K562 (cell line): ENCODE results near the gene SPEF1. TPM values are rescaled to one million over a fixed set of nuclear protein-coding genes. Genes with fewer than 3 reads are reported as not detected.

Source experiments
- ATAC-seq: fragments of 200-7000 bp; cut with Tn5 transposase; 3 replicates; pipeline ENCODE4 v1.9.1; 2020; ENCODE audit warnings: moderate library complexity
- BruUV-seq: library from RNA; stranded (reverse); fragments of 400-500 nt; replicated peaks from 2 replicates; lab custom pipeline; 2021; lab: Mats Ljungman, UMichigan
- CTCF ChIA-PET: fragments of 300-600 bp; formaldehyde crosslinking; extraction: SDS; loops from one replicate; lab custom pipeline; 2021; ENCODE audit warnings: low intra/inter-chr PET ratio; lab: Yijun Ruan, JAX
- POLR2A ChIA-PET: fragments of 300-600, 350-650 bp; sonication (Branson Sonifier 250); formaldehyde crosslinking; extraction: SDS; loops from one replicate; lab custom pipeline; 2021; ENCODE audit warnings: antibody characterized with exemption, inconsistent platforms; lab: Yijun Ruan, JAX
- DNase-seq, 4 experiments: peaks; one replicate each; pipeline versions ENCODE4 v3.0.0 to v3.0.0-alpha.2; 2011 to 2018; ENCODE audit warnings: low spot score in 3 of 4, mixed read lengths in 3 of 4; ENCODE audit errors: extremely low read depth in 1 of 4
- FAIRE-seq: peaks from 2 replicates; lab custom pipeline; 2011; peaks lifted over from hg19 to GRCh38; lab: Jason Lieb, UNC
- H2AFZ ChIP-seq: 2 replicates; pipeline ENCODE4 v1.6.0; 2011; ENCODE audit warnings: low read depth, low read length, control low read depth, inconsistent platforms
- H3K27ac ChIP-seq: fragments of 200-600 bp; 3 replicates; pipeline ENCODE4 v1.8.0; 2011; ENCODE audit warnings: low read depth, mild to moderate bottlenecking, control low read depth, inconsistent platforms, low read length, moderate library complexity, mixed read lengths; ENCODE audit errors: extremely low read depth
- H3K27me3 ChIP-seq, 2 experiments: fragments of 300-600 bp in 1 of 2; 2 replicates in 1 of 2; 3 replicates in 1 of 2; pipeline versions ENCODE4 v1.6.0 to v1.8.0; 2011; ENCODE audit warnings: inconsistent platforms in 2 of 2, low read length in 2 of 2, mild to moderate bottlenecking in 1 of 2, mixed read lengths in 1 of 2, moderate library complexity in 1 of 2; ENCODE audit not compliant: control insufficient read depth in 2 of 2, insufficient read depth in 2 of 2
- H3K36me3 ChIP-seq: fragments of 300-600 bp; 3 replicates; pipeline ENCODE4 v1.8.0; 2011; ENCODE audit warnings: mild to moderate bottlenecking, low read length, inconsistent platforms; ENCODE audit not compliant: control insufficient read depth, insufficient read depth
- H3K4me1 ChIP-seq, 2 experiments: fragments of 200-600 bp in 1 of 2; replicated peaks in 1 of 2; 2 replicates in 1 of 2; 3 replicates in 1 of 2; pipeline versions ENCODE4 v1.5.1 to v1.8.0; 2011; ENCODE audit warnings: inconsistent platforms in 2 of 2, low read length in 2 of 2, mild to moderate bottlenecking in 1 of 2, mixed read lengths in 1 of 2, moderate library complexity in 1 of 2; ENCODE audit not compliant: control insufficient read depth in 2 of 2, insufficient read depth in 2 of 2
- H3K4me2 ChIP-seq: 2 replicates; pipeline ENCODE4 v1.6.1; 2011; ENCODE audit warnings: low read length, control low read depth, inconsistent platforms, mixed read lengths; ENCODE audit not compliant: insufficient read depth
- H3K4me3 ChIP-seq: fragments of 200-600 bp; sonication (generic), shearing (Covaris generic); 2 replicates; pipeline ENCODE4 v1.5.1; 2016; ENCODE audit warnings: control low read depth, inconsistent platforms
- H3K79me2 ChIP-seq: fragments of 200-600 bp; 3 replicates; pipeline ENCODE4 v1.8.0; 2011; ENCODE audit warnings: low read length, inconsistent platforms; ENCODE audit not compliant: control insufficient read depth, insufficient read depth
- H3K9ac ChIP-seq, 2 experiments: 2 replicates each; pipeline versions ENCODE4 v1.6.0 to v1.6.1; 2011; ENCODE audit warnings: low read depth in 2 of 2, low read length in 2 of 2, control low read depth in 1 of 2, inconsistent platforms in 1 of 2, mild to moderate bottlenecking in 1 of 2, mixed read lengths in 1 of 2; ENCODE audit not compliant: insufficient read depth in 1 of 2
- H3K9me1 ChIP-seq: one replicate; pipeline ENCODE4 v1.6.0; 2011; ENCODE audit warnings: inconsistent platforms, mild to moderate bottlenecking, low read length, moderate library complexity; ENCODE audit not compliant: control insufficient read depth, insufficient read depth
- H3K9me3 ChIP-seq: replicated peaks from 2 replicates; pipeline ENCODE4 v1.5.1; 2011; ENCODE audit warnings: low read depth, low read length, inconsistent platforms; ENCODE audit not compliant: control insufficient read depth, insufficient read depth
- H4K20me1 ChIP-seq: replicated peaks from 2 replicates; pipeline ENCODE4 v1.6.1; 2011; ENCODE audit warnings: low read length, inconsistent platforms, mixed read lengths; ENCODE audit not compliant: control insufficient read depth, insufficient read depth
- NEUROD1 ChIP-seq: fragments of 150-350 bp; IDR thresholded peaks from 2 replicates; pipeline ENCODE4 v1.6.1; 2014; ENCODE audit warnings: borderline replicate concordance, low read length, low read depth; ENCODE audit not compliant: partially characterized antibody
- NR2C1 ChIP-seq, 2 experiments: fragments of 450-650 bp; IDR thresholded peaks; 2 replicates each; pipeline ENCODE4 v1.6.1; 2017; ENCODE audit warnings: mild to moderate bottlenecking in 2 of 2, antibody characterized with exemption in 1 of 2, inconsistent platforms in 1 of 2, missing compliant biosample characterization in 1 of 2, missing genetic modification characterization in 1 of 2
- PRMT5 ChIP-seq: sonication (generic); formaldehyde crosslinking; IDR thresholded peaks from 2 replicates; pipeline ENCODE4 v1.5.0; 2020; ENCODE audit warnings: missing genetic modification reagents
- PRPF4 ChIP-seq: fragments of 200-400 bp; formaldehyde crosslinking; IDR thresholded peaks from one replicate; pipeline ENCODE4 v1.6.1; 2017; ENCODE audit warnings: low read length, low read depth, mild to moderate bottlenecking; ENCODE audit not compliant: insufficient read depth, poor library complexity, severe bottlenecking
- RUNX1 ChIP-seq: sonication (generic); IDR thresholded peaks from 2 replicates; pipeline ENCODE4 v1.6.1; 2016; ENCODE audit warnings: antibody characterized with exemption, low read depth
- TAF7 ChIP-seq: fragments of 450-650 bp; IDR thresholded peaks from 2 replicates; pipeline ENCODE4 v1.6.1; 2016; ENCODE audit warnings: missing genetic modification characterization, missing compliant biosample characterization
- WGBS: fragments of 100-300 bp; shearing (Covaris generic); methylation state at CpG from one replicate; pipeline ENCODE4 v1.1.6; 2016; ENCODE audit warnings: low coverage, mixed read lengths; ENCODE audit not compliant: insufficient coverage; ENCODE audit errors: missing lambda C conversion rate; 5-methylcytosine and 5-hydroxymethylcytosine counted together
- in situ Hi-C: fragments of 300-500 bp; cut with MboI; formaldehyde crosslinking; loops from 4 replicates; pipeline ENCODE4 v1.15.0; 2018; ENCODE audit warnings: inconsistent platforms, mixed read lengths
- intact Hi-C: fragments of 100-400 bp; cut with micrococcal nuclease; formaldehyde crosslinking; loops from 2 replicates; pipeline ENCODE4 v1.14.2; 2022
- polyA plus RNA-seq, 8 experiments: library from polyadenylated mRNA; depleted of rRNA in 4 of 8; stranded (reverse) in 5 of 8; unstranded in 3 of 8; fragments of >200 nt; fragmentation: Nextera tagmentation in 2 of 8; fragmentation: Illumina TruSeq in 1 of 8; extraction: Ambion mirVana in 2 of 8; extraction: Trizol in 1 of 8; gene quantifications; 2 replicates each; pipeline versions ENCODE4 v1.2.1 to v1.2.3, GENCODE V29; 2011 to 2014; ENCODE audit warnings: inconsistent platforms in 1 of 8, missing spikeins in 1 of 8
- total RNA-seq, 7 experiments: library from RNA; depleted of rRNA in 6 of 7; stranded (reverse); fragments of >200 nt in 6 of 7; fragmentation: Illumina TruSeq in 2 of 7; extraction: Trizol in 2 of 7; gene quantifications; 2 replicates each; pipeline versions ENCODE4 v1.2.1 to v1.2.3, GENCODE V29; 2011 to 2021; ENCODE audit warnings: low replicate concordance in 1 of 7
- TF ChIP-seq, protein P1 (sequence below): IDR thresholded peaks from 3 replicates; pipeline ENCODE4 v1.6.1; 2011; ENCODE audit warnings: borderline replicate concordance, mild to moderate bottlenecking; ENCODE audit not compliant: insufficient read length, insufficient read depth
- TF ChIP-seq, protein P2 (sequence below): fragments of 250-450 bp; sonication (Bioruptor Pico); IDR thresholded peaks from 2 replicates; pipeline ENCODE4 v1.4.0; 2020
- TF ChIP-seq, protein P3 (sequence below): fragments of 450-650 bp; IDR thresholded peaks from 2 replicates; pipeline ENCODE4 v1.6.1; 2014; ENCODE audit warnings: low read depth, mild to moderate bottlenecking, moderate library complexity, borderline replicate concordance

SPEF1 gene
- total and polyA plus RNA-seq, 9 of the 15 experiments (the other 6 are each of a cell fraction or from before 2014, with no cell fraction given), result not detected

DNA sequence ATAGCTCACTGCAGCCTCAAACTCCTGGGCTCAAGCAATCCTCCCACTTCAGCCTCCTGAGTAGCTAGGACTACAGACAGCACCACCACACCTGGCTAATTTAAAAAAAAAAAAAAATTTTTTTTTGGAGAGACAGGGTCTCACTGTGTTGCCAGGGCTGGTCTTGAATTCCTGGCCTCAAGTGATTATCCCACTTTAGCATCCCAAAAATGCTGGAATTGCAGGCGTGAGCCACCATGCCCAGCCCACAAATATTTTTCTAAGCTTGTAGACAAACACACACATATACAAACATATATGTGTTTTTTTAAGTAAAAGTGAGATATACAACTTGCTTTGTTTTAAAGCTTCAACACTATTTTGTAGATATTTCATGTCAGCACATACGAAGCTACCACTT is 38.0 kb downstream of the SPEF1 start:
- Histone ChIP-seq H3K9ac (no peak overlapping the region), H3K4me2 (no peak overlapping the region), H3K9me1 (no peaks in the 10 kb centered on the region), H3K9me3 (no peaks in the 10 kb centered on the region), H3K27ac (no peak overlapping the region), H3K27me3 (no peaks in the 10 kb centered on the region), H3K4me1 (peaks cover 3 to 39% of the 10 kb centered on the region in 2 experiments; a peak in 3 of 5 replicates), H4K20me1 (no peaks in the 10 kb centered on the region), H2AFZ (no peak overlapping the region), H3K79me2 (no peaks in the 10 kb centered on the region), H3K36me3 (no peaks in the 10 kb centered on the region), H3K4me3 (no peak overlapping the region)
- no peak for ATAC-seq
- POLR2A ChIA-PET, result no interaction called here
- no peak for FAIRE-seq
- no peak for DNase-seq
- 71% methylated on average over 2 of the region's 2 CpGs for WGBS
- CTCF ChIA-PET, result interaction anchor here (0.7 kb wide), 1 partner anchor 76 kb away, joined by 3 read pairs; no protein-coding TSS in a partner anchor
- intact Hi-C loops, result no loop called here
- in situ Hi-C loops, result no loop called here
- BruUV-seq, result no TSS peak
- TF ChIP-seq, protein P1, sequence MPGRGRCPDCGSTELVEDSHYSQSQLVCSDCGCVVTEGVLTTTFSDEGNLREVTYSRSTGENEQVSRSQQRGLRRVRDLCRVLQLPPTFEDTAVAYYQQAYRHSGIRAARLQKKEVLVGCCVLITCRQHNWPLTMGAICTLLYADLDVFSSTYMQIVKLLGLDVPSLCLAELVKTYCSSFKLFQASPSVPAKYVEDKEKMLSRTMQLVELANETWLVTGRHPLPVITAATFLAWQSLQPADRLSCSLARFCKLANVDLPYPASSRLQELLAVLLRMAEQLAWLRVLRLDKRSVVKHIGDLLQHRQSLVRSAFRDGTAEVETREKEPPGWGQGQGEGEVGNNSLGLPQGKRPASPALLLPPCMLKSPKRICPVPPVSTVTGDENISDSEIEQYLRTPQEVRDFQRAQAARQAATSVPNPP, result no peak
- TF ChIP-seq NR2C1 (IDR thresholded peaks at IDR 0.05), result no peak
- TF ChIP-seq NR2C1 (tag; IDR thresholded peaks at IDR 0.05), result no peak
- no peak for TF ChIP-seq NEUROD1
- no peak for TF ChIP-seq PRMT5
- TF ChIP-seq, protein P2, sequence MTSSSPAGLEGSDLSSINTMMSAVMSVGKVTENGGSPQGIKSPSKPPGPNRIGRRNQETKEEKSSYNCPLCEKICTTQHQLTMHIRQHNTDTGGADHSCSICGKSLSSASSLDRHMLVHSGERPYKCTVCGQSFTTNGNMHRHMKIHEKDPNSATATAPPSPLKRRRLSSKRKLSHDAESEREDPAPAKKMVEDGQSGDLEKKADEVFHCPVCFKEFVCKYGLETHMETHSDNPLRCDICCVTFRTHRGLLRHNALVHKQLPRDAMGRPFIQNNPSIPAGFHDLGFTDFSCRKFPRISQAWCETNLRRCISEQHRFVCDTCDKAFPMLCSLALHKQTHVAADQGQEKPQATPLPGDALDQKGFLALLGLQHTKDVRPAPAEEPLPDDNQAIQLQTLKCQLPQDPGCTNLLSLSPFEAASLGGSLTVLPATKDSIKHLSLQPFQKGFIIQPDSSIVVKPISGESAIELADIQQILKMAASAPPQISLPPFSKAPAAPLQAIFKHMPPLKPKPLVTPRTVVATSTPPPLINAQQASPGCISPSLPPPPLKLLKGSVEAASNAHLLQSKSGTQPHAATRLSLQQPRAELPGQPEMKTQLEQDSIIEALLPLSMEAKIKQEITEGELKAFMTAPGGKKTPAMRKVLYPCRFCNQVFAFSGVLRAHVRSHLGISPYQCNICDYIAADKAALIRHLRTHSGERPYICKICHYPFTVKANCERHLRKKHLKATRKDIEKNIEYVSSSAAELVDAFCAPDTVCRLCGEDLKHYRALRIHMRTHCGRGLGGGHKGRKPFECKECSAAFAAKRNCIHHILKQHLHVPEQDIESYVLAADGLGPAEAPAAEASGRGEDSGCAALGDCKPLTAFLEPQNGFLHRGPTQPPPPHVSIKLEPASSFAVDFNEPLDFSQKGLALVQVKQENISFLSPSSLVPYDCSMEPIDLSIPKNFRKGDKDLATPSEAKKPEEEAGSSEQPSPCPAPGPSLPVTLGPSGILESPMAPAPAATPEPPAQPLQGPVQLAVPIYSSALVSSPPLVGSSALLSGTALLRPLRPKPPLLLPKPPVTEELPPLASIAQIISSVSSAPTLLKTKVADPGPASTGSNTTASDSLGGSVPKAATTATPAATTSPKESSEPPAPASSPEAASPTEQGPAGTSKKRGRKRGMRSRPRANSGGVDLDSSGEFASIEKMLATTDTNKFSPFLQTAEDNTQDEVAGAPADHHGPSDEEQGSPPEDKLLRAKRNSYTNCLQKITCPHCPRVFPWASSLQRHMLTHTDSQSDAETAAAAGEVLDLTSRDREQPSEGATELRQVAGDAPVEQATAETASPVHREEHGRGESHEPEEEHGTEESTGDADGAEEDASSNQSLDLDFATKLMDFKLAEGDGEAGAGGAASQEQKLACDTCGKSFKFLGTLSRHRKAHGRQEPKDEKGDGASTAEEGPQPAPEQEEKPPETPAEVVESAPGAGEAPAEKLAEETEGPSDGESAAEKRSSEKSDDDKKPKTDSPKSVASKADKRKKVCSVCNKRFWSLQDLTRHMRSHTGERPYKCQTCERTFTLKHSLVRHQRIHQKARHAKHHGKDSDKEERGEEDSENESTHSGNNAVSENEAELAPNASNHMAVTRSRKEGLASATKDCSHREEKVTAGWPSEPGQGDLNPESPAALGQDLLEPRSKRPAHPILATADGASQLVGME (CRISPR knock-in tag), result no peak
- no peak for TF ChIP-seq PRPF4
- TF ChIP-seq TAF7 (tag), result no peak
- TF ChIP-seq RUNX1, result no peak
- TF ChIP-seq, protein P3, sequence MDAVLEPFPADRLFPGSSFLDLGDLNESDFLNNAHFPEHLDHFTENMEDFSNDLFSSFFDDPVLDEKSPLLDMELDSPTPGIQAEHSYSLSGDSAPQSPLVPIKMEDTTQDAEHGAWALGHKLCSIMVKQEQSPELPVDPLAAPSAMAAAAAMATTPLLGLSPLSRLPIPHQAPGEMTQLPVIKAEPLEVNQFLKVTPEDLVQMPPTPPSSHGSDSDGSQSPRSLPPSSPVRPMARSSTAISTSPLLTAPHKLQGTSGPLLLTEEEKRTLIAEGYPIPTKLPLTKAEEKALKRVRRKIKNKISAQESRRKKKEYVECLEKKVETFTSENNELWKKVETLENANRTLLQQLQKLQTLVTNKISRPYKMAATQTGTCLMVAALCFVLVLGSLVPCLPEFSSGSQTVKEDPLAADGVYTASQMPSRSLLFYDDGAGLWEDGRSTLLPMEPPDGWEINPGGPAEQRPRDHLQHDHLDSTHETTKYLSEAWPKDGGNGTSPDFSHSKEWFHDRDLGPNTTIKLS, result no peak
- TF ChIP-seq, all 486 proteins: peak for 0
